Neutrophil (primary cell): Measurements from ENCODE around the gene M1AP.

Experiments
- H3K27ac ChIP-seq: fragments of 200-600 bp; sonication (generic); 2 replicates; pipeline ENCODE4 v1.5.1; 2016; ENCODE audit warnings: mild to moderate bottlenecking, moderate library complexity
- H3K27me3 ChIP-seq: fragments of 200-600 bp; sonication (generic); 2 replicates; pipeline ENCODE4 v1.6.0; 2016; ENCODE audit warnings: mild to moderate bottlenecking
- H3K36me3 ChIP-seq: fragments of 200-600 bp; sonication (generic); 2 replicates; pipeline ENCODE4 v1.5.1; 2017
- H3K4me1 ChIP-seq, 2 experiments: fragments of 200-600 bp in 1 of 2; sonication (generic) in 1 of 2; 1 replicate in 1 of 2; 2 replicates in 1 of 2; pipeline versions ENCODE4 v1.5.1 to v1.6.1; 2013 to 2016; ENCODE audit warnings: low read depth in 1 of 2, low read length in 1 of 2, mild to moderate bottlenecking in 1 of 2, moderate library complexity in 1 of 2; ENCODE audit not compliant: control insufficient read depth in 1 of 2, insufficient read depth in 1 of 2
- H3K4me3 ChIP-seq, 2 experiments: fragments of 200-600 bp in 1 of 2; sonication (generic) in 1 of 2; 1 replicate in 1 of 2; 2 replicates in 1 of 2; pipeline ENCODE4 v1.5.1; 2013 to 2016; ENCODE audit warnings: low read depth in 1 of 2, low read length in 1 of 2, mild to moderate bottlenecking in 1 of 2, moderate library complexity in 1 of 2
- H3K9me3 ChIP-seq: fragments of 200-600 bp; sonication (generic); 2 replicates; pipeline ENCODE4 v1.5.1; 2016
- TF ChIP-seq, protein P1 (sequence below): fragments of 200-600 bp; sonication (generic); IDR thresholded peaks from 2 replicates; pipeline ENCODE4 v1.5.1; 2016; ENCODE audit warnings: antibody characterized with exemption

M1AP gene

DNA sequence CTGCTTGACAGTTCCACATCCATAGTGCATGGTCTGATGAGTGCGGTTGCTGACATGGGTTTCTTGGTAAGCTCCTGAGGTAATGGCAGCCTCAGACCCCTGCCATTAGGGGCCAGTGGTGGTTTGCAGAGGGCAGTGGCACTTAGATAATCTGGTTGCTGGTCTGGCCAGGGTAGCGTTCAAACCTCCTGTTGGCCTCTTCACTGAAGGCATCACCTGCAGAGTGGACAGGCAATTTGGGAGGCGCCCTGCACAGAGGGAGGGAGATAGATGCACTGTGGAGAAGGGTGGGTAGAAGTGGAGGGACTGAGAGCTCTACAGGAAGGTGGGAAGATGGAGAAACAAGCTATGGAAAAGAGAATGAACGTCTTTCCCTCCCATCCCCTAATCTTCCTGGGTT, 114.7 kb downstream of the M1AP start:
- no peak overlapping the region for H3K27ac ChIP-seq
- no peaks in the 10 kb centered on the region for H3K27me3 ChIP-seq
- H3K9me3 ChIP-seq, result no peaks in the 10 kb centered on the region
- H3K4me3 ChIP-seq, result no peak overlapping the region
- H3K36me3 ChIP-seq, result peaks cover 21% of the 10 kb centered on the region
- TF ChIP-seq, protein P1, sequence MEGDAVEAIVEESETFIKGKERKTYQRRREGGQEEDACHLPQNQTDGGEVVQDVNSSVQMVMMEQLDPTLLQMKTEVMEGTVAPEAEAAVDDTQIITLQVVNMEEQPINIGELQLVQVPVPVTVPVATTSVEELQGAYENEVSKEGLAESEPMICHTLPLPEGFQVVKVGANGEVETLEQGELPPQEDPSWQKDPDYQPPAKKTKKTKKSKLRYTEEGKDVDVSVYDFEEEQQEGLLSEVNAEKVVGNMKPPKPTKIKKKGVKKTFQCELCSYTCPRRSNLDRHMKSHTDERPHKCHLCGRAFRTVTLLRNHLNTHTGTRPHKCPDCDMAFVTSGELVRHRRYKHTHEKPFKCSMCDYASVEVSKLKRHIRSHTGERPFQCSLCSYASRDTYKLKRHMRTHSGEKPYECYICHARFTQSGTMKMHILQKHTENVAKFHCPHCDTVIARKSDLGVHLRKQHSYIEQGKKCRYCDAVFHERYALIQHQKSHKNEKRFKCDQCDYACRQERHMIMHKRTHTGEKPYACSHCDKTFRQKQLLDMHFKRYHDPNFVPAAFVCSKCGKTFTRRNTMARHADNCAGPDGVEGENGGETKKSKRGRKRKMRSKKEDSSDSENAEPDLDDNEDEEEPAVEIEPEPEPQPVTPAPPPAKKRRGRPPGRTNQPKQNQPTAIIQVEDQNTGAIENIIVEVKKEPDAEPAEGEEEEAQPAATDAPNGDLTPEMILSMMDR, result no peak
- peaks cover 28 to 31% of the 10 kb centered on the region in 2 experiments for H3K4me1 ChIP-seq

DNA sequence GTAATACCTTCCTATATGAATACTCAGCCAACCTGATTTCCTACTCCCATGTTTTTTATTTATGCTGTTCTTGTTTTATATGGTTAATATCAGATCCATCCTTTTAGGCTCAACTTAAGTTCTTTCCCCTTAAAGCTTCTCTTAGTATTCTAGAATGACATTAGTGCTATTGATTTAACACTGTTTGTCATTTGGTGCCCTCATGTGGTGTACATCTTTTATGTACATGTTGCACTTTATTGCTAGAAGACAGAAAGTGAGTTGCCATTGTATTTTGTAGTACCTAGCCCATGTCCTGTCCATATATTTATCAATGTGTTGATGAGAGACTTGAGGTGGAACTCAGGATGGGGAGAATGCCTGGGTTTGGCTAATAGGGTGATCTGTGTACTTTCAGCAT, 115.9 kb downstream of the M1AP start:
- H3K27ac ChIP-seq, result no peak overlapping the region
- no peaks in the 10 kb centered on the region for H3K9me3 ChIP-seq
- peaks cover 32 to 33% of the 10 kb centered on the region in 2 experiments for H3K4me1 ChIP-seq
- H3K4me3 ChIP-seq, result no peak overlapping the region
- TF ChIP-seq, protein P1, result no peak
- no peaks in the 10 kb centered on the region for H3K27me3 ChIP-seq
- peaks cover 28% of the 10 kb centered on the region for H3K36me3 ChIP-seq

DNA sequence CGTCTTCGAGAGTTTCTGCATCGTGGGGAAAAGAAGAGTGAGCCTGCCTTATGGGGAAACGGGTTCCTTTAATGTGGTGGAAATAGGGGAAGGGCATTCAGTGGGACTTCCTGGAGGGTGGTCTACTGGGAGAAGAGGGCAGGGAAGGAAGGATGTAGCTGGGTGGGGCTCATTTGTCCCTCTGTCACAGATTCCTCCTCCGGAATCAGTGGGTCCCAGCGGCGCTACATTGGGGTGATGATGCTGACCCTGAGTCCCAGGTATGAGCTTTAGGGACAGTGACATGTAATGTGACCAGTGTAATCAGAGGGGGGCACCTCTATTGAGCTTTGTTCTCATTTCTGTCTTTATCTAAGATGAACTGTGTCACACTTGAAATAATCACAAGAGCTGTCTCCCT, 116.5 kb downstream of the M1AP start:
- H3K4me3 ChIP-seq, result no peak overlapping the region
- H3K9me3 ChIP-seq, result no peaks in the 10 kb centered on the region
- H3K36me3 ChIP-seq, result peaks cover 33% of the 10 kb centered on the region
- peaks cover 32 to 33% of the 10 kb centered on the region in 2 experiments for H3K4me1 ChIP-seq
- TF ChIP-seq, protein P1, result no peak
- H3K27ac ChIP-seq, result no peak overlapping the region
- no peaks in the 10 kb centered on the region for H3K27me3 ChIP-seq

DNA sequence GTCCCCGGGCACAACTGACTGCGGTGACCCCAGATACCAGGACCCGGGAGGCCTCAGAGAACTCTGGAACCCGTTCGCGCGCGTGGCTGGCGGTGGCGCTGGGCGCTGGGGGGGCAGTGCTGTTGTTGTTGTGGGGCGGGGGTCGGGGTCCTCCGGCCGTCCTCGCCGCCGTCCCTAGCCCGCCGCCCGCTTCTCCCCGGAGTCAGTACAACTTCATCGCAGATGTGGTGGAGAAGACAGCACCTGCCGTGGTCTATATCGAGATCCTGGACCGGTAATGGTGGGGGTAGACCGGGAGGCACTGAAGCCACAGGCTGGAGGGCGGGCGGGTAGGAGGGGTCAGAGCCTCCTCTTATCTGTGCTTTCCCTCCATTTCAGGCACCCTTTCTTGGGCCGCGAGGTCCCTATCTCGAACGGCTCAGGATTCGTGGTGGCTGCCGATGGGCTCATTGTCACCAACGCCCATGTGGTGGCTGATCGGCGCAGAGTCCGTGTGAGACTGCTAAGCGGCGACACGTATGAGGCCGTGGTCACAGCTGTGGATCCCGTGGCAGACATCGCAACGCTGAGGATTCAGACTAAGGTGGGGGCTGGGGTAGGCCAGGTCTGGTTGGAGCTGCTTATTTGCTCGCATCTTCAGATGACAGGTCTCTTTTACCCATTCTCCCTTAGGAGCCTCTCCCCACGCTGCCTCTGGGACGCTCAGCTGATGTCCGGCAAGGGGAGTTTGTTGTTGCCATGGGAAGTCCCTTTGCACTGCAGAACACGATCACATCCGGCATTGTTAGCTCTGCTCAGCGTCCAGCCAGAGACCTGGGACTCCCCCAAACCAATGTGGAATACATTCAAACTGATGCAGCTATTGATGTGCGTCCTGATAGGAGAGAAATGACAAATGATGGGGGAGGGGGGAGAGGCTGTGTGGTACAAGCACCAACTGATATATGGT, 117.6 kb downstream of the M1AP start:
- Histone ChIP-seq H3K4me3 (peak overlapping the region; percentile 74 to 97), H3K27me3 (no peaks in the 10 kb centered on the region), H3K27ac (peak overlapping the region; percentile 94), H3K36me3 (peaks cover 45% of the 10 kb centered on the region), H3K9me3 (no peaks in the 10 kb centered on the region), H3K4me1 (peaks cover 32 to 33% of the 10 kb centered on the region in 2 experiments)
- TF ChIP-seq, protein P1, result no peak

DNA sequence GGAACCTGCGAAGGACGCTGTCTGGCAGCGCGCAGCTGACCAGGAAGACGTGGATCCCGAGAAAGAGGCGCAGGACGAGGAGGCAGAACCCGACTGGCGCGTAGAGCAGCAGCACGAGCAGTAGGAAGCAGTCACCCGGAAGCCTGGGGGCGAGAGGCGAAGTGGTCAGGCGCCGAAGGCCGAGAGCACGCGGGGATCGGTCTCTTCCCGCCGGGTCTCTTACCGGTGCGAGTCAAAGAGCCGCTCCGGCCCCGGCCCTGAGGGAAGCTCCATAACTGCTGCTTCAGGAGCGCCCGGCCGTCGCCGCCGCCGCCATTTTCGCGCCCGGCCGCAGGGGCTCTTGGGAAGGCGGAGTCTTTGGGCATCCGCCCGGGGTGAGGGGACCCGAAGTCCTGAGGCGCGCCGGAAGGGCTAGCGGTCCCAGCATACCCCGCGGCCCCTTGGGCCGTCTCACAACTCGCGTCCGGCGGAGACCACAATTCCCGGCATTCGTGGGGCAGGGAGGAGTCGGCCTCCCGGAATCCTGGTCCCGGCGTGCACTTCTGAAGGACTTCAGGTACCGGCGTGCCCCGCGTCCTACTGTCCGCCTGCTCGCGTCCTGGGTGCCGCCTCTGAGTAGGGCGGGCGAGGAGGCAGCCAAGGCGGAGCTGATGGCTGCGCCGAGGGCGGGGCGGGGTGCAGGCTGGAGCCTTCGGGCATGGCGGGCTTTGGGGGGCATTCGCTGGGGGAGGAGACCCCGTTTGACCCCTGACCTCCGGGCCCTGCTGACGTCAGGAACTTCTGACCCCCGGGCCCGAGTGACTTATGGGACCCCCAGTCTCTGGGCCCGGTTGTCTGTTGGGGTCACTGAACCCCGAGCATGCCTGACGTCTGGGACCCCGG, 118.5 kb downstream of the M1AP start, which contains the start of the genes AUP1 and HTRA2:
TSS of gene AUP1 (minus strand) at position 350 of the 882 bp plus-strand sequence. CDS start at position 273, 77 bp downstream.
TSS of gene HTRA2 (plus strand) at position 577 of the 882 bp plus-strand sequence. CDS start at position 651, 74 bp downstream.
- Histone ChIP-seq H3K36me3 (peaks cover 46% of the 10 kb centered on the region), H3K4me3 (peak within 1 kb of the TSS; percentile 74 to 97), H3K4me1 (peaks cover 32 to 33% of the 10 kb centered on the region in 2 experiments), H3K9me3 (no peaks in the 10 kb centered on the region), H3K27ac (peak within 1 kb of the TSS; percentile 94), H3K27me3 (no peaks in the 10 kb centered on the region)
- TF ChIP-seq, protein P1, result peak; percentile 37
